ENCODE data around the gene ACADS.

The ACADS gene

DNA sequence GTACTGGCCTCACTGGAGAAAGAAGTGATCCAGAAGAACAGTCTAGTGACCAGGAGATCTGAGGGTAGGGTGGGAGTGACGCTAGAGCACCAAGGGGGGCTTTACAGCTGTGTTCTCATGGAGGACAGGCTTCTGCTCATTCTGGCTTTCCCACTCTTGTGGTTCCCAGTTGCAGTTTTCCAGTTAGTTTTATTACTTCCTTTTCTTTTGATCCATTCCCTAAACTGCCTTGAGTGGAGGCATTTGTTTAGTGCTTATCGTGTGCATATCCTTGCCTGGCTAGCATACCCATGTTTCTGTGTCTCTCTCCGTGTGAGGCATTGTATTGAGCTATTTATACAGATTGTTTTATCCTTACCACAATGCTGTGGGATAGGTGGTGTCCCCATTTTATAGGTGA is 34.6 kb upstream of the ACADS start:
- Histone ChIP-seq H3K9me3 (ENCODE audit: control insufficient read depth, insufficient read depth, low read length) (no peaks in the 10 kb centered on the region), H3K9ac (ENCODE audit: low read depth, low read length) (no peak overlapping the region), H3K36me3 (ENCODE audit: insufficient read depth, low read length) (peaks cover 11% of the 10 kb centered on the region), H3K4me1 (ENCODE audit: insufficient read depth, low read length) (peaks cover 47% of the 10 kb centered on the region)

GRCh38 chr12:120692524-120693033 is 33.0 kb upstream of the ACADS start:
- no peak overlapping the region for H3K9ac ChIP-seq (ENCODE audit: low read depth, low read length)
- no peaks in the 10 kb centered on the region for H3K9me3 ChIP-seq (ENCODE audit: control insufficient read depth, insufficient read depth, low read length)
- peaks cover 18% of the 10 kb centered on the region for H3K36me3 ChIP-seq (ENCODE audit: insufficient read depth, low read length)
- peaks cover 47% of the 10 kb centered on the region for H3K4me1 ChIP-seq (ENCODE audit: insufficient read depth, low read length)

GRCh38 chr12:120693848-120694247 is 31.8 kb upstream of the ACADS start:
- Histone ChIP-seq H3K9me3 (ENCODE audit: control insufficient read depth, insufficient read depth, low read length) (no peaks in the 10 kb centered on the region), H3K4me1 (ENCODE audit: insufficient read depth, low read length) (peaks cover 47% of the 10 kb centered on the region), H3K36me3 (ENCODE audit: insufficient read depth, low read length) (peaks cover 18% of the 10 kb centered on the region), H3K9ac (ENCODE audit: low read depth, low read length) (no peak overlapping the region)

GRCh38 chr12:120696626-120697025 is 29.0 kb upstream of the ACADS start:
- Histone ChIP-seq H3K4me1 (ENCODE audit: insufficient read depth, low read length) (peaks cover 22% of the 10 kb centered on the region; the same call in 1 of the 2 replicates), H3K36me3 (ENCODE audit: insufficient read depth, low read length) (peaks cover 31% of the 10 kb centered on the region), H3K9me3 (ENCODE audit: control insufficient read depth, insufficient read depth, low read length) (no peaks in the 10 kb centered on the region), H3K9ac (ENCODE audit: low read depth, low read length) (no peak overlapping the region)

GRCh38 chr12:120697344-120697743 is 28.3 kb upstream of the ACADS start:
- Histone ChIP-seq H3K9me3 (ENCODE audit: control insufficient read depth, insufficient read depth, low read length) (no peaks in the 10 kb centered on the region), H3K36me3 (ENCODE audit: insufficient read depth, low read length) (peaks cover 33% of the 10 kb centered on the region), H3K4me1 (ENCODE audit: insufficient read depth, low read length) (peaks cover 19% of the 10 kb centered on the region; the same call in 1 of the 2 replicates), H3K9ac (ENCODE audit: low read depth, low read length) (no peak overlapping the region)

DNA sequence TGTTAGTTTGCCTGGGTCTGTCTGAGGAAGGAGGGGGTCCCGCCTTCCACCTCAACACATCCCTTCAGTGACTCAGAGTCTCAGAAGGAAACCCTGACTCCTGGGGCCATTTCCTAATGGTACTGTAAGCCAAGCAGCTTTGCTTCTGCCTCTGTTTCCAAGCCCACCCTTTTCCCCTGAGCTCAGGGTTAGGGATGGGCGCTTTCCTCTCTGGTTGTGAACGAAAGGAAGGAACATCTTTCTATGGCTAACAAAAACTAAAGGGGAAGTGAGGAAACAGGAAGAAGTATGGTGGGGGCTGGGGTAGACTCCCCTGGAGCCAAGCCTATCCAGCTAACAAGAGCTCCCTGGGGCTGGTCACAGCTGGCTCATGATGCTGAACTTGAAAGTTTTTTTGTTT is 27.0 kb upstream of the ACADS start:
- no peaks in the 10 kb centered on the region for H3K9me3 ChIP-seq (ENCODE audit: control insufficient read depth, insufficient read depth, low read length)
- peaks cover 38% of the 10 kb centered on the region for H3K36me3 ChIP-seq (ENCODE audit: insufficient read depth, low read length)
- H3K9ac ChIP-seq (ENCODE audit: low read depth, low read length), result no peak overlapping the region
- H3K4me1 ChIP-seq (ENCODE audit: insufficient read depth, low read length), result peaks cover 6% of the 10 kb centered on the region; the same call in 1 of the 2 replicates

DNA sequence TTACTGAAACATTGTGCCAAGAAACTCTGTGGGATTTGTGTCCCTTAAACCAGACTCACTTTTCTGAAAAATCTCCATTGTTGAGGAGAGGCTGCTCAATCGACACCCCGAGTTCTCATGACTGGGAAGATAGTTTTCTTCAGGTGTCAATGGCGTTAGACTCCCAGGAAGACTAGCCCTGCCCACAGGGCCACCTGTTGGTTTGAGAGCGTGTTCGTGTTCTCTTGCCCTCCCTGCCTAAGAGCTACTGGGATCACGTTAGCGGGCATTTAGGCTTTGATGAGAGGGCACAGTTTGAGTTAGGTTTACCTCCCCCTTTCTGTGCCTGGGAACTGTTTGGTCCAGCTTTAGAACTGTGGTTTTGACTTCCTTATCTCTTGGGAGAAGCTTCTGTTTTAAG is 26.1 kb upstream of the ACADS start:
- H3K36me3 ChIP-seq (ENCODE audit: insufficient read depth, low read length), result peaks cover 37% of the 10 kb centered on the region
- H3K9me3 ChIP-seq (ENCODE audit: control insufficient read depth, insufficient read depth, low read length), result no peaks in the 10 kb centered on the region
- no peak overlapping the region for H3K9ac ChIP-seq (ENCODE audit: low read depth, low read length)
- no peaks in the 10 kb centered on the region for H3K4me1 ChIP-seq (ENCODE audit: insufficient read depth, low read length)

- Histone ChIP-seq H3K4me1 (ENCODE audit: insufficient read depth, low read length) (no peaks in the 10 kb centered on the region), H3K36me3 (ENCODE audit: insufficient read depth, low read length) (peaks cover 27% of the 10 kb centered on the region), H3K9me3 (ENCODE audit: control insufficient read depth, insufficient read depth, low read length) (no peaks in the 10 kb centered on the region), H3K9ac (ENCODE audit: low read depth, low read length) (no peak overlapping the region)
Observed at GRCh38 chr12:120700886-120701285, 24.7 kb upstream of the ACADS start.

DNA sequence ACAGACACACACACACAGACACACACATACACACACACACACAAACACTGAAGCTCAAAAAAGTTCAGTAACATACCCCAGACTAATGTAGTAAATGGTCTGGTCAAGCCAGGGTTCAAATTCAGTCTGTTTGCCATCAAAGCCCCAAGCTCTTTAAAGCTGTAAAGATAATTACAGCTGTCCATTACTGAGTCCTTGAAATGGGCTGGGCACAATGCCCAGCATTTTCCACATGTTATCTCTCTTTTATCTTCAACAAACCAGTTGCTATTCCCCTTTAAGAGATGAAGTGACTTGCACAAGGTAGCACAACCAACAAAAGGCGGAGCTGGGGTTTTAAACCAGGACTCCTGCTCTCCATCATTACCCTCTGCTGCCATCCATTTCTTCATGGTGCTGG is 23.0 kb upstream of the ACADS start:
- Histone ChIP-seq H3K9ac (ENCODE audit: low read depth, low read length) (no peak overlapping the region), H3K4me1 (ENCODE audit: insufficient read depth, low read length) (no peaks in the 10 kb centered on the region), H3K9me3 (ENCODE audit: control insufficient read depth, insufficient read depth, low read length) (no peaks in the 10 kb centered on the region), H3K36me3 (ENCODE audit: insufficient read depth, low read length) (peaks cover 19% of the 10 kb centered on the region)

- Histone ChIP-seq H3K36me3 (ENCODE audit: insufficient read depth, low read length) (peaks cover 19% of the 10 kb centered on the region), H3K9ac (ENCODE audit: low read depth, low read length) (no peak overlapping the region), H3K4me1 (ENCODE audit: insufficient read depth, low read length) (no peaks in the 10 kb centered on the region), H3K9me3 (ENCODE audit: control insufficient read depth, insufficient read depth, low read length) (no peaks in the 10 kb centered on the region)
Observed at GRCh38 chr12:120703311-120703942, 22.2 kb upstream of the ACADS start.

DNA sequence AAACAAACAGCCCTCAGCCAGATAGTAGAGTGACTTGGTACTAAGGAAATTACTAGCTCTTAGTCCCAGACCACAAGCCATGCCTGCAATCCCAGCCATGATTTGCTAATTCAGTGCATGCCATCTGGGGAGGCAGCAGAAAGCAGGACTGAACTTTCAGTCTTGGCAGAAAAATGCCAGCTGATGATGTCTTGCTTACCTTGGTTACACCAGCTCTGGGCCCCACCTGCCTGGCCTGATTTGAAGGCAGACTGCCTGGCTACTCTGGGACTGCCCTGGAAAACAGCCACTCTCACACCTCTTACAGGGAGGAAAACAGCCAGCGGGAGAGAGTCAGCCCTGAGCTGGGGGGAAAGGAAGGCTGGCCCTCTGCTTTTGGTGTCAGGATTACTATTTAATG is 20.0 kb upstream of the ACADS start:
- 0 out of 2 replicates have a peak, but pooled peaks cover 10% of the 10 kb centered on the region for H3K36me3 ChIP-seq (ENCODE audit: insufficient read depth, low read length)
- H3K9ac ChIP-seq (ENCODE audit: low read depth, low read length), result no peak overlapping the region
- no peaks in the 10 kb centered on the region for H3K4me1 ChIP-seq (ENCODE audit: insufficient read depth, low read length)

DNA sequence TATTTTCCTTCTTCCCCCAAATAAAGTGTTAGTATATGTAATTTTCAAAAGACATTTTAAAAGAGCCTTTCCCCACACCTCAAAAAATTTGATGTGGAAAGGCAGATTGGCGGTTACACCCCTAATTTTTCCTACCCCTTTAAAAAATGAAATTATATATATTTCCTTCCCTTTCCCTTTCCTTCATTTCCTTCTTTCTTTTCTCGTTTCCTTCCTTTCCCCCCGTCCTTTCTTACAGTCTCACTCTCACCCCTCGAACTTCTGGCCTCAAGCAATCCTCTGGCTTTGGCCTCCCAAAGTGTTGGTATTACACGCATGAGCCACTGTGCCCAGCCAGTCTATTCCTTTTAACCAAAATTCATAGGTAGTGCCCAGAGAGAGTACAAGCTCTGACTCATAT is 19.6 kb upstream of the ACADS start:
- H3K9ac ChIP-seq (ENCODE audit: low read depth, low read length), result no peak overlapping the region
- no peaks in the 10 kb centered on the region for H3K9me3 ChIP-seq (ENCODE audit: control insufficient read depth, insufficient read depth, low read length)
- 0 out of 2 replicates have a peak, but pooled peaks cover 10% of the 10 kb centered on the region for H3K36me3 ChIP-seq (ENCODE audit: insufficient read depth, low read length)
- H3K4me1 ChIP-seq (ENCODE audit: insufficient read depth, low read length), result no peaks in the 10 kb centered on the region

More for the DNA sequence above, 20.0 kb upstream of the ACADS start:
- H3K9me3 ChIP-seq (ENCODE audit: control insufficient read depth, insufficient read depth, low read length), result no peaks in the 10 kb centered on the region

GRCh38 chr12:120708651-120709050 is 17.0 kb upstream of the ACADS start:
- Histone ChIP-seq H3K36me3 (ENCODE audit: insufficient read depth, low read length) (no peaks in the 10 kb centered on the region), H3K9me3 (ENCODE audit: control insufficient read depth, insufficient read depth, low read length) (no peaks in the 10 kb centered on the region), H3K9ac (ENCODE audit: low read depth, low read length) (no peak overlapping the region), H3K4me1 (ENCODE audit: insufficient read depth, low read length) (peaks cover 6% of the 10 kb centered on the region; the same call in 1 of the 2 replicates)

DNA sequence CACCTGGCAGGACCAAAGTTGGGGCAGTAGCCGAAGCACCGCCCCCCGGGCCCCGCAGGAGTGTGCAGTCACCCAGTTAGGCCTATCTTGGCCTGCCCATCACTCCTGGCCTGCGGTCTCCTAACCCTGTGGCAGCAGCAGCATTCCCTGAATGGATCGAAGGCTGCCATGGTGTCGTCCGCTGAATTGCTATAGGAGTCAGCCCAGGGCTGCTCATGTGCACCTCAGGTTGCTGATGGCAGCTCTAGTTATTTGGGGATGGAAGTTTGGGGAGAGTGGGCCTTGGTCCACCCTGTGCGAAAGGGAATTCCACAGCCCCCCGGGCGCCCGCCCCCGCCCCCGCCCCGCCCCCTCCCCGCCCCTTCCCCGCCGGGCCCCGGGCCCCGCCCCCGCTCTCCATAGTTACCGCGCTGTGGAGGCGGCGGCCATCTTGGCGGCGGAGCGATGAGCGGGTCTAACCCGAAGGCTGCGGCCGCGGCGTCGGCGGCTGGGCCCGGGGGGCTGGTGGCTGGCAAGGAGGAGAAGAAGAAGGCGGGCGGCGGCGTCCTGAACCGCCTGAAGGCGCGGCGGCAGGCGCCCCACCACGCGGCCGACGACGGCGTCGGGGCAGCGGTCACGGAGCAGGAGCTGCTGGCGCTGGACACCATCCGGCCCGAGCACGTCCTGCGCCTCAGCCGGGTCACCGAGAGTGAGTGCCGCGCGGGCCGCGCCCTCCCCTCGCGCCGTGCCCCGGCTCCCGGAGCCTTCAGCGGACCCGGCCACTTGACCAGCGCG is 15.4 kb upstream of the ACADS start, which contains the start of gene UNC119B:
Gene UNC119B (plus strand): TSS at position 428 of the 774 bp plus-strand sequence. CDS start 17 bp downstream, at position 445.
- Histone ChIP-seq H3K4me1 (ENCODE audit: insufficient read depth, low read length) (peaks cover 6% of the 10 kb centered on the region; the same call in 1 of the 2 replicates), H3K9me3 (ENCODE audit: control insufficient read depth, insufficient read depth, low read length) (no peaks in the 10 kb centered on the region), H3K9ac (ENCODE audit: low read depth, low read length) (peak within 1 kb of the TSS; percentile 93), H3K36me3 (ENCODE audit: insufficient read depth, low read length) (0 out of 2 replicates have a peak, but pooled peaks cover 4% of the 10 kb centered on the region)
